HT1080 (cell line): ENCODE measurements around the gene FDPS. TPM values are rescaled to one million over a fixed set of nuclear protein-coding genes. Genes with fewer than 3 reads are reported as not detected.

ENCODE experiments used
- DNase-seq: peaks from one replicate; pipeline ENCODE4 v3.0.0-alpha.2; 2015; ENCODE audit warnings: low read depth
- small RNA-seq: library from RNA; depleted of rRNA; stranded (forward); fragments of <200 nt; gene quantifications from one replicate; pipeline ENCODE3, GENCODE V24; 2014
- total RNA-seq: library from RNA; depleted of rRNA; stranded (reverse); fragments of >200 nt; shearing (Covaris generic); gene quantifications from 2 replicates; pipeline ENCODE4 v1.2.3, GENCODE V29; 2014; rRNA removed

FDPS gene
- total RNA-seq, 1 experiment from 2014 or later, result 233 TPM

- DNase-seq, result no peak
Measured at GRCh38 chr1:155352631-155353030, 44.0 kb downstream of the FDPS start.

- no peak for DNase-seq
Measured at GRCh38 chr1:155360051-155360450, 51.4 kb downstream of the FDPS start.

Small RNA genes lying within 50 kb of the gene (small RNA-seq; reads per million reads assigned to genes)
- gene RNU6-106P, result 0.23 reads per million, percentile 9 among the genes with 10 or more reads in this experiment

Other genes with a start within 250 kb of the FDPS start
- 8.4 and 11.0 TPM in 2 replicates for gene EFNA4, start 245.1 kb upstream of the FDPS start, total RNA-seq
- gene EFNA3, start 230.0 kb upstream of the FDPS start, total RNA-seq, result 3.3 and 7.0 TPM in 2 replicates
- 1.4 and 3.6 TPM in 2 replicates for gene EFNA1, start 181.0 kb upstream of the FDPS start, total RNA-seq
- 36.9 and 42.2 TPM in 2 replicates for gene SLC50A1, start 173.0 kb upstream of the FDPS start, total RNA-seq
- 36.0 and 42.9 TPM in 2 replicates for gene DPM3, start 168.3 kb upstream of the FDPS start, total RNA-seq
- 126 and 170 TPM in 2 replicates for gene KRTCAP2, start 135.6 kb upstream of the FDPS start, total RNA-seq
- gene TRIM46, start 135.0 kb upstream of the FDPS start, total RNA-seq, result 3.1 and 4.1 TPM in 2 replicates
- 2.7 and 3.1 TPM in 2 replicates for gene THBS3, start 101.0 kb upstream of the FDPS start, total RNA-seq
- gene MTX1, start 100.2 kb upstream of the FDPS start, total RNA-seq, result 50.0 and 54.0 TPM in 2 replicates
- gene ENTREP3, start 53.4 kb upstream of the FDPS start, total RNA-seq, result 7.7 and 15.3 TPM in 2 replicates
- 124 and 158 TPM in 2 replicates for gene SCAMP3, start 46.5 kb upstream of the FDPS start, total RNA-seq
- 19.1 and 26.0 TPM in 2 replicates for gene CLK2, start 35.4 kb upstream of the FDPS start, total RNA-seq
- 0.84 and 1.1 TPM in 2 replicates for gene HCN3, start 31.4 kb upstream of the FDPS start, total RNA-seq
- gene PKLR, start 7.4 kb upstream of the FDPS start, total RNA-seq, result not detected in 2 replicates
- gene RUSC1, start 12.0 kb downstream of the FDPS start, total RNA-seq, result 40.1 and 46.7 TPM in 2 replicates